NB4 (cell line): ENCODE measurements around the gene SAE1.

Experiments used
- CTCF ChIP-seq: IDR thresholded peaks from one replicate; pipeline ENCODE4 v1.5.1; 2012; ENCODE audit warnings: low read depth, low read length
- POLR2A ChIP-seq: IDR thresholded peaks from 2 replicates; pipeline ENCODE4 v1.6.1; 2011; ENCODE audit warnings: mild to moderate bottlenecking; ENCODE audit not compliant: insufficient read length; ENCODE audit errors: extremely low read depth

DNA sequence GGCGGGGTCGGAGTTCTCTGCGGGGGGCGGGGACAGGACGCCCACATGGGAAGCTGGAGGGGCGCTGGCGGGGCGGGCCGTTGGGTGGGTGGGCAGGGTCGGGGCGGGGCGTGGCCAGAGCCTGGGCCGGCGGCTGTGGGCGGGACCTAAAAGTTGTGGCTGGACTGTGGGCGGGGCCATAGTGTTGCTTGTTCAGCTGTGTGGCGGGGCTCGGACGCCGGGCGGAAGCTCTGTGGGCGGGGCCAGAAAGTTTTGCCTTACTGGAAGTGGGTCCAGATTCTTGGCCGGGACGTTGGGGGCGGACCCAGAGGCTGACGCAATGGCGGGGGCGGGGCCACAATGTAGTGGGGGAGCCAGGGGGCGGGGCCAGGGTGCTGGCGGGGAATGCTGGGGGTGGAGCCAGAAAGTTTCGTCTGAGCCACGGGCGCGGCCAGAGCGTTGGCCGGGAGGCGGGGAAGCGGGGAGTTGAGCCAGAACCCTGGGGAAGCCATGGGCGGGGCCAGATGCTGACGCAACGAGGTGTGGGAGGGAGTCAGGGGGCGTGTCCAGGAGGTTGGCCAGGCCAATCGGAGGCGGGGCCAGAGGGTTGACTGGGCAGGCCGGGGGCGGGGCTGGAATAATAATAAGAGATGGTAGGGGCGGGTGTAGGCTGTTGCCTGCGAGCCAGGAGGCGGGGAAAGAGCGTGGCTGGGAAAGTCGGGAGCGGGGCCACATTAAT, 126.2 kb downstream of the SAE1 start:
- TF ChIP-seq POLR2A (no peak), CTCF (no peak)
